Measurements from ENCODE around the gene SORCS1. TPM values are rescaled to one million over a fixed set of nuclear protein-coding genes. Genes with fewer than 3 reads are reported as not detected.
"Not testable (repeated sequence)": the region's sequence is repeated elsewhere in the genome, so short reads cannot be mapped to it uniquely, and the experiment has no call there.

Gene SORCS1
- total RNA-seq, 1 experiment from 2014 or later: 0.11 TPM

DNA sequence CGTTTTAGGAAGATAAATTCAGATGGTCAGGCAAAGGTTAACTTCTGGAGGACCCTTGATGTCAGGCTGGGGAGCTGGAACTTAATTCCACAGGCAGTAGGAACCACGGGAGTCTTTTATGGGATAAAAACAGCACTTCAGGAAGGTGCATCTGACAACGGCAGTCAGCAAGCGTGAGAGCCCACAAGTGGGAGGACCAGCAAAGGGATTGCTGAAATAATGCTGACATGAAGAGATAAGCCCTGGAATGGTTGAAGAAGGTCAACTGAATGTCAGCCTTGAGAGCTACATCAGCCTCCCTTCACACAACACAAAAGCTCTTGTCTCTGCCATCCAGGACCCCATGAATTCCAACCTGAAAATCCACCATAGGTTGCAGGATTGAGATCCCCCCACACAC lies 138.8 kb downstream of the SORCS1 start:
- no peak for ATAC-seq
- no peaks in the 10 kb centered on the region for H3K79me2 ChIP-seq (ENCODE audit: low read length)
- H3K27me3 ChIP-seq (ENCODE audit: low read length): peaks cover 57% of the 10 kb centered on the region
- H3K4me2 ChIP-seq (ENCODE audit: low read length): no peak overlapping the region
- no peaks in the 10 kb centered on the region for H4K20me1 ChIP-seq (ENCODE audit: low read length)
- H3K36me3 ChIP-seq (ENCODE audit: low read depth, low read length): no peaks in the 10 kb centered on the region
- no peaks in the 10 kb centered on the region for H3K9me2 ChIP-seq (replicated peaks; ENCODE audit: low read length)
- H2AFZ ChIP-seq (ENCODE audit: low read length): no peak overlapping the region
- no peak for DNase-seq
- TF ChIP-seq, protein P1, sequence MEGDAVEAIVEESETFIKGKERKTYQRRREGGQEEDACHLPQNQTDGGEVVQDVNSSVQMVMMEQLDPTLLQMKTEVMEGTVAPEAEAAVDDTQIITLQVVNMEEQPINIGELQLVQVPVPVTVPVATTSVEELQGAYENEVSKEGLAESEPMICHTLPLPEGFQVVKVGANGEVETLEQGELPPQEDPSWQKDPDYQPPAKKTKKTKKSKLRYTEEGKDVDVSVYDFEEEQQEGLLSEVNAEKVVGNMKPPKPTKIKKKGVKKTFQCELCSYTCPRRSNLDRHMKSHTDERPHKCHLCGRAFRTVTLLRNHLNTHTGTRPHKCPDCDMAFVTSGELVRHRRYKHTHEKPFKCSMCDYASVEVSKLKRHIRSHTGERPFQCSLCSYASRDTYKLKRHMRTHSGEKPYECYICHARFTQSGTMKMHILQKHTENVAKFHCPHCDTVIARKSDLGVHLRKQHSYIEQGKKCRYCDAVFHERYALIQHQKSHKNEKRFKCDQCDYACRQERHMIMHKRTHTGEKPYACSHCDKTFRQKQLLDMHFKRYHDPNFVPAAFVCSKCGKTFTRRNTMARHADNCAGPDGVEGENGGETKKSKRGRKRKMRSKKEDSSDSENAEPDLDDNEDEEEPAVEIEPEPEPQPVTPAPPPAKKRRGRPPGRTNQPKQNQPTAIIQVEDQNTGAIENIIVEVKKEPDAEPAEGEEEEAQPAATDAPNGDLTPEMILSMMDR (conservative IDR thresholded peaks at IDR 0.05; ENCODE audit: low read depth, low read length): no peak
- TF ChIP-seq EZH2 (IDR thresholded peaks at IDR 0.05; ENCODE audit: low read length, unreplicated experiment) (no peak), EZH2phosphoT487 (IDR thresholded peaks at IDR 0.05; ENCODE audit: borderline replicate concordance, low read length) (no peak)
- H3F3A ChIP-seq (ENCODE audit: low read length, unreplicated experiment): no peaks in the 10 kb centered on the region
- CTCF ChIA-PET: no interaction called here
- no peak overlapping the region for H3K9ac ChIP-seq (ENCODE audit: low read length)
- H3K4me3 ChIP-seq (ENCODE audit: low read length): no peak overlapping the region
- POLR2A ChIA-PET (ENCODE audit: unreplicated experiment): no interaction called here
- intact Hi-C loops (cut with micrococcal nuclease): no loop called here
- no peaks in the 10 kb centered on the region for H3K9me3 ChIP-seq (ENCODE audit: low read length)
- no peaks in the 10 kb centered on the region for H3K4me1 ChIP-seq (ENCODE audit: insufficient read depth, low read length)
- no peak overlapping the region for H3K27ac ChIP-seq (ENCODE audit: low read length)
- no TSS peak for BruUV-seq (replicated peaks)

DNA sequence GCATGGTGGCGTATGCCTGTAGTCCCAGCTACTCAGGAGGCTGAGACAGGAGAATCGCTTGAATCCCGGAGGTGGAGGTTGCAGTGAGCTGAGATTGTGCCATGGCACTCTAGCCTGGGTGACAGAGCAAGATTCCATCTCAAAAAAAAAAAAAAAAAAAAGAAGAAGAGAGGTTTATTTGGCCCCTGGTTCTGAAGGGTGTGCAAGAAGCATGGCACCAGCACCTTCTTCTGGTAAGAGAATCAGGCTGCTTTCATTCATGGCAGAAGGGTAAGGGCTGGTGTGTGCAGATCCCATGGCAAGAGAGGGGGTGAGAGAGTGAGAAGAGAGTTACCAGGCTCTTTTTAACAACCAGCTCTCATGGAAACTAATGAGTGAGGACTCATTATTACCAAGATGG lies 140.5 kb downstream of the SORCS1 start:
- H3K27me3 ChIP-seq (ENCODE audit: low read length): peaks cover 56% of the 10 kb centered on the region
- H3K36me3 ChIP-seq (ENCODE audit: low read depth, low read length); H3K27ac ChIP-seq (ENCODE audit: low read length); CTCF ChIA-PET; H3K9ac ChIP-seq (ENCODE audit: low read length); H3K4me1 ChIP-seq (ENCODE audit: insufficient read depth, low read length); H2AFZ ChIP-seq (ENCODE audit: low read length); BruUV-seq (replicated peaks); H3K4me3 ChIP-seq (ENCODE audit: low read length); DNase-seq; POLR2A ChIA-PET (ENCODE audit: unreplicated experiment); ATAC-seq; H3K79me2 ChIP-seq (ENCODE audit: low read length); H3K9me2 ChIP-seq (replicated peaks; ENCODE audit: low read length); H3F3A ChIP-seq (ENCODE audit: low read length, unreplicated experiment); H3K9me3 ChIP-seq (ENCODE audit: low read length); intact Hi-C loops (cut with micrococcal nuclease); H4K20me1 ChIP-seq (ENCODE audit: low read length); H3K4me2 ChIP-seq (ENCODE audit: low read length): not testable (repeated sequence)

DNA sequence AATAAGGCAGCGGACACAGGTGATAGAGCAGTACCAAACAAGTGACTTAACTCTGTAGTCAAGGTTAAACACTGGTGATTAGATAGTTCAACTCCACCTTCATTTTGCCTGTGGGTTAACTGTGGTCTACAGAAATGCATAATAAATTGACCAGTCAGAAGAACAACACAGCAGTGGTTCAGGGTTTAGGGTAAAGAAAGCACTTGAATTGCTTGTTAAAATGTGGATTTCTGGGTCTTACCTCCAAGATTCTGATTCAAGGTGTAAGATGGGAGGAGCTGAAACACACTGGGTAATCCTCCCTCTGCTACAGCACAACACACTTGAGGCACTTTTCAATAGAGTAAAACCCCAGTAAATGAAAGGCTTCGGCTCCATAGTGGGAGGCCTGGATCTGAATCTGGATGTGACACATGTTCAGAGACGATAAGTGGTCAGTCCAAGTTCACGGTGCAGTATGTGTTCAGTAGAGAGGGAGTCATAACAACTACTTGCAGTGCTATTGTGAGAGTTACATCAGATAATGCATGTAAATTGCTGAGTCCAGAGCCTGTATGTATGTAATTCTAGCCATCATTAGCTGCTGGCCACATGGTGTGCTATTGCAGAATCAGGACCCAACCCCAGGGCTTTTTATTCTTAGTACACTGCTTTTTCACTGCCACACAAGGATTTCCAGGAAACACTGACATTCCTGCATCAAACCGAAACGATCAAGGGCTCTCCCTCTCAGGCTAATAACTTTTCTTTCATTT lies 141.7 kb downstream of the SORCS1 start:
- no peak for ATAC-seq
- TF ChIP-seq EZH2phosphoT487 (IDR thresholded peaks at IDR 0.05; ENCODE audit: borderline replicate concordance, low read length) (no peak), EZH2 (IDR thresholded peaks at IDR 0.05; ENCODE audit: low read length, unreplicated experiment) (no peak)
- TF ChIP-seq, protein P1 (conservative IDR thresholded peaks at IDR 0.05; ENCODE audit: low read depth, low read length): no peak
- Histone ChIP-seq H3K9me2 (replicated peaks; ENCODE audit: low read length) (no peaks in the 10 kb centered on the region), H3K9ac (ENCODE audit: low read length) (no peak overlapping the region), H3K27ac (ENCODE audit: low read length) (no peak overlapping the region), H3F3A (ENCODE audit: low read length, unreplicated experiment) (no peaks in the 10 kb centered on the region), H3K79me2 (ENCODE audit: low read length) (no peaks in the 10 kb centered on the region), H4K20me1 (ENCODE audit: low read length) (no peaks in the 10 kb centered on the region), H3K4me3 (ENCODE audit: low read length) (no peak overlapping the region), H3K9me3 (ENCODE audit: low read length) (no peaks in the 10 kb centered on the region), H3K27me3 (ENCODE audit: low read length) (peaks cover 50% of the 10 kb centered on the region), H3K4me1 (ENCODE audit: insufficient read depth, low read length) (no peaks in the 10 kb centered on the region), H3K36me3 (ENCODE audit: low read depth, low read length) (no peaks in the 10 kb centered on the region), H3K4me2 (ENCODE audit: low read length) (no peak overlapping the region), H2AFZ (ENCODE audit: low read length) (no peak overlapping the region)
- ChIA-PET CTCF (no interaction called here), POLR2A (ENCODE audit: unreplicated experiment) (no interaction called here)
- intact Hi-C loops (cut with micrococcal nuclease): no loop called here
- DNase-seq: no peak
- no TSS peak for BruUV-seq (replicated peaks)
